ENCODE results near the gene SH3RF3. TPM values are rescaled to one million over a fixed set of nuclear protein-coding genes. Genes with fewer than 3 reads are reported as not detected.

The SH3RF3 gene
- total RNA-seq, 1 experiment from 2014 or later, result not detected

GRCh38 chr2:109448946-109449788 is 320.2 kb downstream of the SH3RF3 start:
- no peak overlapping the region for H3K27ac ChIP-seq (ENCODE audit: low read depth, low read length)
- peak; percentile 80 for ATAC-seq

More at GRCh38 chr2:109448946-109449788, 320.2 kb downstream of the SH3RF3 start:
- peak; percentile 8 for DNase-seq (ENCODE audit: low read depth, low spot score)
- Histone ChIP-seq H3K9ac (ENCODE audit: low read length) (no peak overlapping the region), H3K4me3 (replicated peaks in 1 of 2; ENCODE audit: low read depth in 1 of 2, low read length in 2 of 2) (no peak overlapping the region), H3K36me3 (ENCODE audit: control insufficient read depth in 1 of 2, insufficient read depth in 2 of 2, low read length in 2 of 2) (no peaks in the 10 kb centered on the region), H3K27me3 (ENCODE audit: insufficient read depth, low read length) (no peaks in the 10 kb centered on the region), H3K79me2 (ENCODE audit: insufficient read depth, low read length) (no peaks in the 10 kb centered on the region), H2AFZ (ENCODE audit: low read depth, low read length, poor library complexity, severe bottlenecking) (no peak overlapping the region), H4K20me1 (ENCODE audit: insufficient read depth) (no peaks in the 10 kb centered on the region), H3K9me3 (ENCODE audit: control insufficient read depth in 1 of 2, insufficient read depth in 1 of 2, low read depth in 1 of 2, low read length in 2 of 2) (no peaks in the 10 kb centered on the region), H3K4me1 (ENCODE audit: control insufficient read depth in 1 of 2, insufficient read depth in 2 of 2, low read length in 2 of 2) (no peaks in the 10 kb centered on the region), H3K9me2 (ENCODE audit: insufficient read depth) (no peaks in the 10 kb centered on the region), H3K4me2 (ENCODE audit: low read length) (no peak overlapping the region)
- POLR2A ChIA-PET, result interaction anchor here (0.6 to 0.8 kb wide), 2 partner anchors 10 to 19 kb away, joined by 3 read pairs; no protein-coding TSS in a partner anchor
- TF ChIP-seq EGR1 (IDR thresholded peaks at IDR 0.05; ENCODE audit: low read depth), result no peak
- peak; percentile 65 for TF ChIP-seq RAD21 (IDR thresholded peaks at IDR 0.05; ENCODE audit: low read depth)
- TF ChIP-seq, protein P1, sequence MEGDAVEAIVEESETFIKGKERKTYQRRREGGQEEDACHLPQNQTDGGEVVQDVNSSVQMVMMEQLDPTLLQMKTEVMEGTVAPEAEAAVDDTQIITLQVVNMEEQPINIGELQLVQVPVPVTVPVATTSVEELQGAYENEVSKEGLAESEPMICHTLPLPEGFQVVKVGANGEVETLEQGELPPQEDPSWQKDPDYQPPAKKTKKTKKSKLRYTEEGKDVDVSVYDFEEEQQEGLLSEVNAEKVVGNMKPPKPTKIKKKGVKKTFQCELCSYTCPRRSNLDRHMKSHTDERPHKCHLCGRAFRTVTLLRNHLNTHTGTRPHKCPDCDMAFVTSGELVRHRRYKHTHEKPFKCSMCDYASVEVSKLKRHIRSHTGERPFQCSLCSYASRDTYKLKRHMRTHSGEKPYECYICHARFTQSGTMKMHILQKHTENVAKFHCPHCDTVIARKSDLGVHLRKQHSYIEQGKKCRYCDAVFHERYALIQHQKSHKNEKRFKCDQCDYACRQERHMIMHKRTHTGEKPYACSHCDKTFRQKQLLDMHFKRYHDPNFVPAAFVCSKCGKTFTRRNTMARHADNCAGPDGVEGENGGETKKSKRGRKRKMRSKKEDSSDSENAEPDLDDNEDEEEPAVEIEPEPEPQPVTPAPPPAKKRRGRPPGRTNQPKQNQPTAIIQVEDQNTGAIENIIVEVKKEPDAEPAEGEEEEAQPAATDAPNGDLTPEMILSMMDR (IDR thresholded peaks at IDR 0.05 in 2 of 3, conservative IDR thresholded peaks at IDR 0.05 in 1 of 3; ENCODE audit: borderline replicate concordance in 1 of 3, insufficient read depth in 1 of 3, low read depth in 2 of 3, low read length in 2 of 3), result peak in 2 of 3 experiments; percentile 12 to 57; a peak in 1 of 6 replicates
- TF ChIP-seq SIN3A (IDR thresholded peaks at IDR 0.05; ENCODE audit: low read depth), result no peak
- TF ChIP-seq EZH2 (IDR thresholded peaks at IDR 0.05), result no peak
- TF ChIP-seq FOSL1 (IDR thresholded peaks at IDR 0.05; ENCODE audit: low read depth), result no peak
- RAD21 ChIA-PET (ENCODE audit: low non-redundant PET in 1 of 2, low total read pairs in 2 of 2, uncharacterized antibody in 2 of 2, unreplicated experiment in 2 of 2), result interaction anchor here (1.1 to 2.0 kb wide), 3 partner anchors 46 to 61 kb away, joined by 3 to 6 read pairs (median 4); no protein-coding TSS in a partner anchor
- BruUV-seq (replicated peaks), result no TSS peak
- intact Hi-C loops (cut with micrococcal nuclease), result no loop called here
- CTCF ChIA-PET, result interaction anchor here (1.0 to 1.7 kb wide), 3 partner anchors 9 to 61 kb away, joined by 3 to 8 read pairs (median 3); no protein-coding TSS in a partner anchor

All from HCT116 (cell line).